Stimulated activated naive CD8-positive, alpha-beta T cell treated with anti-CD3 and anti-CD28 coated beads, Interleukin-15, Interleukin-2, amounts not matched to agents 100 ng/mL and 50 ng/mL, for 24 hours (primary cell): Measurements from ENCODE around the gene FAM174C.

Source experiments
- H3K27ac Mint-ChIP-seq: one replicate; pipeline ENCODE4 v1.8.0; 2021; ENCODE audit warnings: mild to moderate bottlenecking, mixed read lengths
- H3K27me3 Mint-ChIP-seq: one replicate; pipeline ENCODE4 v1.8.0; 2021; ENCODE audit warnings: mixed read lengths
- H3K36me3 Mint-ChIP-seq: one replicate; pipeline ENCODE4 v1.8.0; 2021; ENCODE audit warnings: low read depth, mixed read lengths
- H3K4me1 Mint-ChIP-seq: one replicate; pipeline ENCODE4 v1.8.0; 2021; ENCODE audit warnings: low read depth, mixed read lengths
- H3K4me3 Mint-ChIP-seq: one replicate; pipeline ENCODE4 v1.8.0; 2021; ENCODE audit warnings: mild to moderate bottlenecking, mixed read lengths
- H3K9me3 Mint-ChIP-seq: one replicate; pipeline ENCODE4 v1.8.0; 2021; ENCODE audit warnings: mixed read lengths

Gene FAM174C

DNA sequence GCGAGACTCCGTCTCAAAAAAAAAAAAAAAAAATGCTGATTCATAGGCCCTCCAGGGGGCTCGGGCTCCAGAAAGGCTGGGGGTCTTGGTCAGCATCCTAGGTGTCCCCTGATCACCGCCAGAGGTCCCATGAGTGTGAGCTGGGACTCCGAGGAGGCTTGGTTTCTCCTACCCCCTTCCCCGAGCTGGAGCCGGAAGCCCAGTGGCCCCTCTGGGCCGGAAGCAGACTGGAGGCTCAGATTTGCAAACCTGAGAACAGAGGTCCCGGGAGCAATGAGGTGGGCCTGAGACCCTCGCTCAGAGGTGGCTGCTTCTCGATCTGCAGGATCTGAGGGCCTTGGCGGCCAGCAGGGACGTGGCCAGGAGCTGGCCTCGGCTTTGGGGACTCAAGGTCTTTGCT, 51.8 kb downstream of the FAM174C start:
- Mint-ChIP-seq H3K4me3 (no peak overlapping the region), H3K27me3 (peaks cover 28% of the 10 kb centered on the region), H3K36me3 (no peaks in the 10 kb centered on the region), H3K9me3 (no peaks in the 10 kb centered on the region), H3K27ac (no peak overlapping the region), H3K4me1 (peaks cover 12% of the 10 kb centered on the region)
